ENCODE measurements around the gene BBS5. TPM values are rescaled to one million over a fixed set of nuclear protein-coding genes. Genes with fewer than 3 reads are reported as not detected.
"Not testable (repeated sequence)": the region's sequence is repeated elsewhere in the genome, so short reads cannot be mapped to it uniquely, and the experiment has no call there.

The BBS5 gene
- total and polyA plus RNA-seq, 4 donors, result 1.3 to 12.6 (median 9.0) TPM

GRCh38 chr2:169453044-169453443 lies 26.2 kb upstream of the BBS5 start:
- DNase-seq; H3K4me3 ChIP-seq (ENCODE audit: low read length in 2 of 2); H3K27me3 ChIP-seq (ENCODE audit: control insufficient read depth in 1 of 2, insufficient read depth in 2 of 2, low read length in 1 of 2); ATAC-seq (ENCODE audit: low FRiP score); H3K4me1 ChIP-seq (ENCODE audit: control insufficient read depth in 1 of 2, insufficient read depth in 2 of 2, low read length in 2 of 2); H3K9me3 ChIP-seq (ENCODE audit: control insufficient read depth, low read length); intact Hi-C loops (cut with DNase I); H3K27ac ChIP-seq (ENCODE audit: low read depth in 1 of 2, low read length in 2 of 2); H3K36me3 ChIP-seq (ENCODE audit: control insufficient read depth in 1 of 2, insufficient read depth in 2 of 2, low read length in 1 of 2): not testable (repeated sequence)
- WGBS, 2 donors, result 92 to 97% methylated on average over 9 of the region's 9 CpGs

- WGBS, 2 donors, result 84 to 85% methylated on average over 1 of the region's 1 CpG
- intact Hi-C loops (cut with DNase I), result no loop called here
- Histone ChIP-seq H3K4me1 (ENCODE audit: control insufficient read depth in 1 of 2, insufficient read depth in 2 of 2, low read length in 2 of 2) (no peaks in the 10 kb centered on the region), H3K9me3 (ENCODE audit: control insufficient read depth, low read length) (no peaks in the 10 kb centered on the region), H3K27me3 (ENCODE audit: control insufficient read depth in 1 of 2, insufficient read depth in 2 of 2, low read length in 1 of 2) (no peaks in the 10 kb centered on the region), H3K36me3 (ENCODE audit: control insufficient read depth in 1 of 2, insufficient read depth in 2 of 2, low read length in 1 of 2) (no peaks in the 10 kb centered on the region), H3K27ac (ENCODE audit: low read depth in 1 of 2, low read length in 2 of 2) (no peak overlapping the region), H3K4me3 (ENCODE audit: low read length in 2 of 2) (no peak overlapping the region)
- DNase-seq (no peak), ATAC-seq (ENCODE audit: low FRiP score) (no peak)
These were observed 18.2 kb upstream of the BBS5 start for GRCh38 chr2:169461143-169461542.

GRCh38 chr2:169462896-169463695 lies 16.2 kb upstream of the BBS5 start:
- no peaks in the 10 kb centered on the region for H3K9me3 ChIP-seq (ENCODE audit: control insufficient read depth, low read length)
- DNase-seq (no peak), ATAC-seq (ENCODE audit: low FRiP score) (no peak)
- intact Hi-C loops (cut with DNase I), result no loop called here
- H3K27ac ChIP-seq (ENCODE audit: low read depth in 1 of 2, low read length in 2 of 2), result no peak overlapping the region
- no peaks in the 10 kb centered on the region for H3K4me1 ChIP-seq (ENCODE audit: control insufficient read depth in 1 of 2, insufficient read depth in 2 of 2, low read length in 2 of 2)
- no peaks in the 10 kb centered on the region for H3K27me3 ChIP-seq (ENCODE audit: control insufficient read depth in 1 of 2, insufficient read depth in 2 of 2, low read length in 1 of 2)
- H3K4me3 ChIP-seq (ENCODE audit: low read length in 2 of 2), result no peak overlapping the region
- WGBS, 2 donors, result 16 to 18% methylated on average over 4 of the region's 4 CpGs
- no peaks in the 10 kb centered on the region for H3K36me3 ChIP-seq (ENCODE audit: control insufficient read depth in 1 of 2, insufficient read depth in 2 of 2, low read length in 1 of 2)

DNA sequence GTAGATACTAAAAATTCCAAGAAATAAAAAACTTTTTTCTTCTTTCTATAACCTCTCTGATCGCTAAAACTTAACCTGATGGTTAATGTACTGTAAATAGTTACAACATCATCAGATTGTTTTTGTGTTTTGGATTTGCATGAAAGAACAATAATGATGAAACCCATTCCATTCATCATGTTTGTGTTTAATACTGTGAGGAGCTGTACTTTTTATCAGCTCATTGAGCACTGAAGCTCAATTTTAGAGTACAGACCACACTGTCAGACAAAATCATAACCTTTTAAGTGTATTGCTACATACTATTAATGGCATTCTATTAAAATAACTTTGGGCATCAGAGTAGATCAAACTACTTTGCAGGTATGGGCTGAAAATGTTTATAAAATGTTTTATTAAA lies 14.8 kb upstream of the BBS5 start:
- Histone ChIP-seq H3K27me3 (ENCODE audit: control insufficient read depth in 1 of 2, insufficient read depth in 2 of 2, low read length in 1 of 2) (no peaks in the 10 kb centered on the region), H3K9me3 (ENCODE audit: control insufficient read depth, low read length) (no peaks in the 10 kb centered on the region), H3K27ac (ENCODE audit: low read depth in 1 of 2, low read length in 2 of 2) (no peak overlapping the region), H3K36me3 (ENCODE audit: control insufficient read depth in 1 of 2, insufficient read depth in 2 of 2, low read length in 1 of 2) (no peaks in the 10 kb centered on the region), H3K4me3 (ENCODE audit: low read length in 2 of 2) (no peak overlapping the region), H3K4me1 (ENCODE audit: control insufficient read depth in 1 of 2, insufficient read depth in 2 of 2, low read length in 2 of 2) (no peaks in the 10 kb centered on the region)
- WGBS, 2 donors, result 86 to 93% methylated on average over 1 of the region's 1 CpG
- intact Hi-C loops (cut with DNase I), result no loop called here
- ATAC-seq (ENCODE audit: low FRiP score), result no peak
- DNase-seq, result no peak

DNA sequence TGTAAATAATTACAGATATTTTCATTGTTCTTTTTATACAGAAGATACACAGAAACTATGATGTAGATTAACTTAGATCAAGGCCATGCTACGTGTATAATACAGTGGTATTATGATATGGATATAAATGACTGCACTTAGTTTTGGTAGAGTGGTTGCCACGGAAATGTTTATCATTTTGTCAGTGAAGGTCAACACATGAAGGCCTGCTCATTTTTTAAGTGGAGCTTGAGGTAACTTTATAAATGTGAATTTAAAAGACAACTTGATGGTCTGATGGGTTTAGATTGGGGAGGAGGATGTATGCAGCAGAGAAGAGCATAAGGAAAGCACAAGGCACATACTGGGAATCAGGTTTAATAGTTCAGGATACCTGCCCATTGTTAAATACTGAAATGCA lies 14.4 kb upstream of the BBS5 start:
- Histone ChIP-seq H3K9me3 (ENCODE audit: control insufficient read depth, low read length) (no peaks in the 10 kb centered on the region), H3K4me3 (ENCODE audit: low read length in 2 of 2) (no peak overlapping the region), H3K36me3 (ENCODE audit: control insufficient read depth in 1 of 2, insufficient read depth in 2 of 2, low read length in 1 of 2) (no peaks in the 10 kb centered on the region), H3K27ac (ENCODE audit: low read depth in 1 of 2, low read length in 2 of 2) (no peak overlapping the region), H3K27me3 (ENCODE audit: control insufficient read depth in 1 of 2, insufficient read depth in 2 of 2, low read length in 1 of 2) (no peaks in the 10 kb centered on the region), H3K4me1 (ENCODE audit: control insufficient read depth in 1 of 2, insufficient read depth in 2 of 2, low read length in 2 of 2) (no peaks in the 10 kb centered on the region)
- DNase-seq (no peak), ATAC-seq (ENCODE audit: low FRiP score) (no peak)
- intact Hi-C loops (cut with DNase I), result no loop called here
- WGBS, 2 donors, result 58 to 61% methylated on average over 2 of the region's 2 CpGs

GRCh38 chr2:169468841-169469240 lies 10.5 kb upstream of the BBS5 start:
- H3K27ac ChIP-seq (ENCODE audit: low read depth in 1 of 2, low read length in 2 of 2), result no peak overlapping the region
- DNase-seq (no peak), ATAC-seq (ENCODE audit: low FRiP score) (no peak)
- no peaks in the 10 kb centered on the region for H3K27me3 ChIP-seq (ENCODE audit: control insufficient read depth in 1 of 2, insufficient read depth in 2 of 2, low read length in 1 of 2)
- no peaks in the 10 kb centered on the region for H3K4me1 ChIP-seq (ENCODE audit: control insufficient read depth in 1 of 2, insufficient read depth in 2 of 2, low read length in 2 of 2)
- H3K36me3 ChIP-seq (ENCODE audit: control insufficient read depth in 1 of 2, insufficient read depth in 2 of 2, low read length in 1 of 2), result no peaks in the 10 kb centered on the region
- H3K4me3 ChIP-seq (ENCODE audit: low read length in 2 of 2), result no peak overlapping the region
- intact Hi-C loops (cut with DNase I), result no loop called here
- no peaks in the 10 kb centered on the region for H3K9me3 ChIP-seq (ENCODE audit: control insufficient read depth, low read length)
- WGBS, 2 donors, result 87 to 98% methylated on average over 1 of the region's 1 CpG

- Histone ChIP-seq H3K4me1 (ENCODE audit: control insufficient read depth in 1 of 2, insufficient read depth in 2 of 2, low read length in 2 of 2) (no peaks in the 10 kb centered on the region), H3K27ac (ENCODE audit: low read depth in 1 of 2, low read length in 2 of 2) (no peak overlapping the region), H3K36me3 (ENCODE audit: control insufficient read depth in 1 of 2, insufficient read depth in 2 of 2, low read length in 1 of 2) (no peaks in the 10 kb centered on the region), H3K9me3 (ENCODE audit: control insufficient read depth, low read length) (no peaks in the 10 kb centered on the region), H3K4me3 (ENCODE audit: low read length in 2 of 2) (no peak overlapping the region), H3K27me3 (ENCODE audit: control insufficient read depth in 1 of 2, insufficient read depth in 2 of 2, low read length in 1 of 2) (no peaks in the 10 kb centered on the region)
- DNase-seq (no peak), ATAC-seq (ENCODE audit: low FRiP score) (no peak)
- intact Hi-C loops (cut with DNase I), result no loop called here
- WGBS, 2 donors, result 67 to 68% methylated on average over 3 of the region's 3 CpGs
These were observed 9.2 kb upstream of the BBS5 start for GRCh38 chr2:169469952-169470572.

GRCh38 chr2:169472249-169472648 lies 7.0 kb upstream of the BBS5 start:
- H3K4me1 ChIP-seq (ENCODE audit: control insufficient read depth in 1 of 2, insufficient read depth in 2 of 2, low read length in 2 of 2), result no peaks in the 10 kb centered on the region
- no peaks in the 10 kb centered on the region for H3K36me3 ChIP-seq (ENCODE audit: control insufficient read depth in 1 of 2, insufficient read depth in 2 of 2, low read length in 1 of 2)
- H3K27me3 ChIP-seq (ENCODE audit: control insufficient read depth in 1 of 2, insufficient read depth in 2 of 2, low read length in 1 of 2), result no peaks in the 10 kb centered on the region
- H3K9me3 ChIP-seq (ENCODE audit: control insufficient read depth, low read length), result no peaks in the 10 kb centered on the region
- intact Hi-C loops (cut with DNase I), result no loop called here
- H3K4me3 ChIP-seq (ENCODE audit: low read length in 2 of 2), result no peak overlapping the region
- WGBS, 2 donors, result 51 to 54% methylated on average over 1 of the region's 1 CpG
- no peak overlapping the region for H3K27ac ChIP-seq (ENCODE audit: low read depth in 1 of 2, low read length in 2 of 2)
- DNase-seq, result no peak
- ATAC-seq (ENCODE audit: low FRiP score), result no peak

- intact Hi-C loops (cut with DNase I), result no loop called here
- WGBS, 2 donors, result 60 to 64% methylated on average over 3 of the region's 3 CpGs
These were observed 2.8 kb upstream of the BBS5 start for GRCh38 chr2:169476459-169476858.

More at GRCh38 chr2:169476459-169476858, 2.8 kb upstream of the BBS5 start:
- Histone ChIP-seq H3K9me3 (ENCODE audit: control insufficient read depth, low read length) (no peaks in the 10 kb centered on the region), H3K4me1 (ENCODE audit: control insufficient read depth in 1 of 2, insufficient read depth in 2 of 2, low read length in 2 of 2) (no peaks in the 10 kb centered on the region), H3K36me3 (ENCODE audit: control insufficient read depth in 1 of 2, insufficient read depth in 2 of 2, low read length in 1 of 2) (no peaks in the 10 kb centered on the region), H3K4me3 (ENCODE audit: low read length in 2 of 2) (no peak overlapping the region), H3K27me3 (ENCODE audit: control insufficient read depth in 1 of 2, insufficient read depth in 2 of 2, low read length in 1 of 2) (no peaks in the 10 kb centered on the region), H3K27ac (ENCODE audit: low read depth in 1 of 2, low read length in 2 of 2) (no peak overlapping the region)
- DNase-seq (no peak), ATAC-seq (ENCODE audit: low FRiP score) (no peak)
